Tibial nerve (tissue), 4 donors: ENCODE measurements around the gene SIRT6.

Experiments
- CTCF ChIP-seq, 5 experiments: fragments of 200-600 bp in 3 of 5; fragments of 450-650 bp in 2 of 5; sonication (generic) in 3 of 5; IDR thresholded peaks; one replicate each; pipeline ENCODE4 v1.5.1; 2016 to 2019; ENCODE audit warnings: antibody characterized with exemption in 5 of 5, mild to moderate bottlenecking in 3 of 5, moderate library complexity in 2 of 5
- EP300 ChIP-seq, 2 donors: sonication (generic); formaldehyde crosslinking; IDR thresholded peaks; one replicate each; pipeline ENCODE4 v1.6.1; 2017; ENCODE audit warnings: antibody characterized with exemption in 2 of 2, mild to moderate bottlenecking in 1 of 2
- POLR2A ChIP-seq, 2 donors: fragments of 450-650 bp; IDR thresholded peaks; one replicate each; pipeline ENCODE4 v1.6.1; 2017; ENCODE audit warnings: antibody characterized with exemption in 2 of 2, mild to moderate bottlenecking in 2 of 2, moderate library complexity in 2 of 2

GRCh38 chr19:4196009-4196408, 13.6 kb upstream of the SIRT6 start:
- TF ChIP-seq POLR2A (IDR thresholded peaks at IDR 0.05) = no peak
- TF ChIP-seq CTCF (IDR thresholded peaks at IDR 0.05) = no peak
- TF ChIP-seq EP300 (IDR thresholded peaks at IDR 0.05) = no peak
